GM12892 (cell line): ENCODE measurements around the gene WDSUB1.

Experiments
- POLR2A ChIP-seq: IDR thresholded peaks from 2 replicates; pipeline ENCODE4 v1.6.1; 2011; ENCODE audit warnings: low read depth, low read length, control low read depth
- POLR2AphosphoS5 ChIP-seq: IDR thresholded peaks from 2 replicates; pipeline ENCODE4 v1.6.1; 2011; ENCODE audit warnings: low read depth, low read length, control low read depth
- TAF1 ChIP-seq: IDR thresholded peaks from 2 replicates; pipeline ENCODE4 v1.6.1; 2011; ENCODE audit warnings: low read depth, mild to moderate bottlenecking, control low read depth, low read length, borderline replicate concordance

DNA sequence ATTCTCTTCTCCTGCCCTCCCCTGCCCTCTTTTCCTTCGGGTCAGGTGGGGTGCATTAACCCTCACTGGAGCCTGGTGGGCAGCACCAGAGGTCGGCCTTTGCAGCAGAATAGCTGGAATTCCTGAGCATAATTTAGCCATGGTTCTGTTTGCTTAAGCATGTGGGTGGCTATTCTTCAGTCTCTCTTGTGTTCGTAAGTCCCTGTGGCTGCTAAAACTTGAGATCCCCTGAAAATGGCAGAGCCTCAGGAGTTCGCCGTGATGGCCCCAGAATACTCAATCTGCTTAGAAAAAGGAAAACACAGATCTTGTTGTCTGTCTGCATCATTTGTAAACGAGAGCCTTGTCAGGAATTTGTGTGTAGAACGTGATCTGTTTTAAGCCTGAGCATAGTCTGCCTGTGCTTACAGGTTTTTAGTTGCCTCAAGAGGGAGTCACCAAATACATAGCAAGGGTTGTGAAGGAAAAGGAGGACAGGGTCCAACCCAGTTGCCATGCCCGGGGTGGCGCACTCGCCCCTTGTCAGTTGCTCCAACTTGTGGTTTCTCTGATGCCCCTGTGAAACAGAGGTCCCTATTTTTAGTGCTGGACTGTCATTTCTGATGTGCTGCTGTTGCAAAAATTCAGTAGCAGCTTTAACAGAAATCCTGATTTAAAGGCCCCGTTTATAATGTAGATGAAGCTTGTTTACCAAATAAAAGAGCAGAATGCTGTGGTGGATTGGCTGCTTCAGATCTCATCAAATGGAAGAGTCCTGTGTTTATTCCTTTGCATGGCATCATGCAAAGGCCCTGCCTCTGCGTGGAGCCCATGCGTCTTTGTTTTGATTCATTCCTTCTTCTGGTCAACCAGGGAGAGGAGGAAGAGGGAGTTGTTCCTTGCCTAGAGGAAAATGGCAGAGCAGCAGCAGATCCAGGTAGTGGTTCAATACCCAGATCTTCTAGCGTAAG lies 74.8 kb downstream of the WDSUB1 start:
- TF ChIP-seq POLR2A (no peak), POLR2AphosphoS5 (no peak), TAF1 (no peak)
